Liver (tissue), 3 donors: Measurements from ENCODE around the gene FGB.

Experiments
- EGR1 ChIP-seq, 2 donors: IDR thresholded peaks; 2 replicates each; pipeline ENCODE4 v1.6.1; 2016 to 2018; ENCODE audit warnings: antibody characterized with exemption in 2 of 2, low read depth in 2 of 2
- RAD21 ChIP-seq, 2 donors: IDR thresholded peaks; 2 replicates each; pipeline ENCODE4 v1.6.1; 2016; ENCODE audit warnings: antibody characterized with exemption in 2 of 2, mild to moderate bottlenecking in 2 of 2
- TAF1 ChIP-seq: conservative IDR thresholded peaks from 2 replicates; pipeline ENCODE4 v1.6.1; 2016; ENCODE audit warnings: antibody characterized with exemption, mild to moderate bottlenecking
- TF ChIP-seq, protein P1 (sequence below): fragments of 150-350 bp; IDR thresholded peaks from 2 replicates; pipeline ENCODE4 v1.5.1; 2017; ENCODE audit warnings: improper control_type of control experiment, low read depth, low read length; ENCODE audit not compliant: missing input control
- donor health status: healthy.
- donor health status: healthy.

DNA sequence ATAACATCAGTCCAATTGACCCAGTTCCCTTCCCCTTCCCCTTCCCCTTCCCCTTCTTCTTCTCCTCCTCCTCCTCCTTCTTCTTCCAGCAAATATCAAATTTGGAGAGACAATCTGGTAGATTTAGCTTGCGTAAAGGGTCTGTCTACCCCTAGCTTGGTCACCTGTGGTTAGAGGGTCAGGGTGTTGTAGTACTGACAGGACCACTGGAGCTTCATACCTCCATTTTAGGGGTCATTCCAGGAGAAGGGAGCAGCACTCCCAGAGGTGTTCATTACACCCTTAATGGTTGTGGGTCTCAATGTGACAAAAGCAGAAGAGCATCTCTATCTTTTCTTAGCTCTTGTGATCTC, 3.7 kb upstream of the FGB start:
- TF ChIP-seq TAF1: no peak
- TF ChIP-seq, protein P1, sequence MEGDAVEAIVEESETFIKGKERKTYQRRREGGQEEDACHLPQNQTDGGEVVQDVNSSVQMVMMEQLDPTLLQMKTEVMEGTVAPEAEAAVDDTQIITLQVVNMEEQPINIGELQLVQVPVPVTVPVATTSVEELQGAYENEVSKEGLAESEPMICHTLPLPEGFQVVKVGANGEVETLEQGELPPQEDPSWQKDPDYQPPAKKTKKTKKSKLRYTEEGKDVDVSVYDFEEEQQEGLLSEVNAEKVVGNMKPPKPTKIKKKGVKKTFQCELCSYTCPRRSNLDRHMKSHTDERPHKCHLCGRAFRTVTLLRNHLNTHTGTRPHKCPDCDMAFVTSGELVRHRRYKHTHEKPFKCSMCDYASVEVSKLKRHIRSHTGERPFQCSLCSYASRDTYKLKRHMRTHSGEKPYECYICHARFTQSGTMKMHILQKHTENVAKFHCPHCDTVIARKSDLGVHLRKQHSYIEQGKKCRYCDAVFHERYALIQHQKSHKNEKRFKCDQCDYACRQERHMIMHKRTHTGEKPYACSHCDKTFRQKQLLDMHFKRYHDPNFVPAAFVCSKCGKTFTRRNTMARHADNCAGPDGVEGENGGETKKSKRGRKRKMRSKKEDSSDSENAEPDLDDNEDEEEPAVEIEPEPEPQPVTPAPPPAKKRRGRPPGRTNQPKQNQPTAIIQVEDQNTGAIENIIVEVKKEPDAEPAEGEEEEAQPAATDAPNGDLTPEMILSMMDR: no peak
- TF ChIP-seq RAD21 (IDR thresholded peaks at IDR 0.05): no peak
- no peak for TF ChIP-seq EGR1 (IDR thresholded peaks at IDR 0.05; ENCODE audit: low read depth in 2 of 2)
